ENCODE data around the gene F8. TPM values are rescaled to one million over a fixed set of nuclear protein-coding genes. Genes with fewer than 3 reads are reported as not detected.
A peak's percentile ranks its signal among the peaks of the same experiment; 100 is the strongest.

Gene F8
- total RNA-seq, 3 donors from 2014 or later (not counting 1 experiment from before 2014, with no cell fraction given), result 1.4 to 4.6 (median 2.8) TPM

- peaks cover 15% of the 10 kb centered on the region for H3K4me1 ChIP-seq (ENCODE audit: control insufficient read depth, insufficient read depth, low read length)
- no peak overlapping the region for H3K4me3 ChIP-seq (ENCODE audit: low read length)
- Mint-ChIP-seq H3K4me1 (peaks cover 7 to 26% of the 10 kb centered on the region in 2 donors), H3K27ac (peak overlapping the region in 1 of 2 donors; percentile 79), H3K9me3 (no peaks in the 10 kb centered on the region), H3K27me3 (ENCODE audit: low read depth in 2 of 2) (no peaks in the 10 kb centered on the region), H3K36me3 (no peaks in the 10 kb centered on the region), H3K4me3 (no peak overlapping the region)
- no peaks in the 10 kb centered on the region for H3K27me3 ChIP-seq (ENCODE audit: control insufficient read depth, insufficient read depth, low read length)
- ATAC-seq (no peak), DNase-seq (no peak)
- 93% methylated on average over 3 of the region's 5 CpGs for WGBS (ENCODE audit: insufficient coverage)
- TF ChIP-seq CTCF (IDR thresholded peaks at IDR 0.05), result no peak
- H3K36me3 ChIP-seq (ENCODE audit: control insufficient read depth, insufficient read depth, low read length), result peaks cover 7% of the 10 kb centered on the region
- H3K27ac ChIP-seq (ENCODE audit: low read length), result no peak overlapping the region
- intact Hi-C loops (cut with micrococcal nuclease), result no loop called here
- no peaks in the 10 kb centered on the region for H3K9me3 ChIP-seq (ENCODE audit: control insufficient read depth, insufficient read depth, low read length)
These were observed 30.4 kb upstream of the F8 start for GRCh38 chrX:155052738-155053498.

- no peaks in the 10 kb centered on the region for H3K9me3 ChIP-seq (ENCODE audit: control insufficient read depth, insufficient read depth, low read length)
- intact Hi-C loops (cut with micrococcal nuclease), result loop anchor here (2.0 kb wide), 1 partner anchor 68 kb away; no protein-coding TSS in a partner anchor
- no peaks in the 10 kb centered on the region for H3K4me1 ChIP-seq (ENCODE audit: control insufficient read depth, insufficient read depth, low read length)
- 50% methylated on average over 5 of the region's 9 CpGs for WGBS (ENCODE audit: insufficient coverage)
- no peak overlapping the region for H3K27ac Mint-ChIP-seq
- peaks cover 0 to 22% of the 10 kb centered on the region in 2 donors for H3K4me1 Mint-ChIP-seq
- H3K4me3 Mint-ChIP-seq, result no peak overlapping the region
- TF ChIP-seq CTCF (IDR thresholded peaks at IDR 0.05), result peak; percentile 42
- no peaks in the 10 kb centered on the region for H3K27me3 Mint-ChIP-seq (ENCODE audit: low read depth in 2 of 2)
- H3K27ac ChIP-seq (ENCODE audit: low read length), result no peak overlapping the region
- peak in 2 of 3 donors; percentile 34 to 57 for ATAC-seq
- no peak overlapping the region for H3K4me3 ChIP-seq (ENCODE audit: low read length)
- H3K36me3 ChIP-seq (ENCODE audit: control insufficient read depth, insufficient read depth, low read length), result peaks cover 10% of the 10 kb centered on the region
- no peaks in the 10 kb centered on the region for H3K9me3 Mint-ChIP-seq
- H3K27me3 ChIP-seq (ENCODE audit: control insufficient read depth, insufficient read depth, low read length), result no peaks in the 10 kb centered on the region
- H3K36me3 Mint-ChIP-seq, result no peaks in the 10 kb centered on the region
- DNase-seq, result peak in 1 of 2 donors; percentile 72
These were observed 26.6 kb upstream of the F8 start for GRCh38 chrX:155048977-155049619.

GRCh38 chrX:155046811-155047528 is 24.4 kb upstream of the F8 start:
- DNase-seq (no peak), ATAC-seq (no peak)
- H3K27me3 ChIP-seq (ENCODE audit: control insufficient read depth, insufficient read depth, low read length), result no peaks in the 10 kb centered on the region
- Mint-ChIP-seq H3K36me3 (no peaks in the 10 kb centered on the region), H3K4me1 (peaks cover 0 to 19% of the 10 kb centered on the region in 2 donors), H3K27me3 (ENCODE audit: low read depth in 2 of 2) (no peaks in the 10 kb centered on the region), H3K4me3 (no peak overlapping the region), H3K27ac (no peak overlapping the region), H3K9me3 (no peaks in the 10 kb centered on the region)
- no peak overlapping the region for H3K27ac ChIP-seq (ENCODE audit: low read length)
- TF ChIP-seq CTCF (IDR thresholded peaks at IDR 0.05), result no peak
- H3K9me3 ChIP-seq (ENCODE audit: control insufficient read depth, insufficient read depth, low read length), result no peaks in the 10 kb centered on the region
- intact Hi-C loops (cut with micrococcal nuclease), result no loop called here
- peaks cover 10% of the 10 kb centered on the region for H3K36me3 ChIP-seq (ENCODE audit: control insufficient read depth, insufficient read depth, low read length)
- 79% methylated on average over 4 of the region's 5 CpGs for whole genome bisulfite sequencing (ENCODE audit: insufficient coverage)
- H3K4me3 ChIP-seq (ENCODE audit: low read length), result no peak overlapping the region
- H3K4me1 ChIP-seq (ENCODE audit: control insufficient read depth, insufficient read depth, low read length), result no peaks in the 10 kb centered on the region
